Measurements from ENCODE around the gene ACKR3. TPM values are rescaled to one million over a fixed set of nuclear protein-coding genes. Genes with fewer than 3 reads are reported as not detected.

ACKR3 gene
- polyA plus RNA-seq, 1 experiment: 6.6 TPM

DNA sequence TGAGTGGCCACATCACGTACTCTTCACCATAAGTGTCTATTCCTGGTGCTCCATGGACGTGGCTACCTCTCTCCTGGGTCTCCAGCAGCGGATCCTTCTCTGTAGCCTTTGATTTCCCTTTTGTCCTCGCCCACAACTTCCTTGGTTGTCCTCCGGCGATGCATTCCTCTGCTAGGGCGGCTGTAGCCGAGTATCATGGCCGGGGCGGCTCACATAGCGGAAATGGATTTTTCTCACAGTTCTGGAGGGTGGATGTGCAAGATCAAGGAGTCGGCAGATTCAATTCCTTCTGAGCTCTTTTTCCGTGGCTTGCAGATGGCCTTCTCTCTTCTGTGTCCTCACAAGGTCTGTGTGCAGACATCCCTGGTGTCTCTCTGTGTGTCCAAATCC, 35.7 kb downstream of the ACKR3 start:
- ChIA-PET CTCF (no interaction called here), POLR2A (no interaction called here)
- H3K27me3 ChIP-seq (ENCODE audit: control insufficient read depth, insufficient read depth, low read length): peaks cover 3% of the 10 kb centered on the region
- no peak overlapping the region for H3K4me3 ChIP-seq (ENCODE audit: low read depth, low read length)
- no peak for DNase-seq (ENCODE audit: low read depth)
- no peak for TF ChIP-seq CTCF (IDR thresholded peaks at IDR 0.05; ENCODE audit: insufficient read depth, low read depth, low read length)
- H3K36me3 ChIP-seq (ENCODE audit: control insufficient read depth, insufficient read depth, low read length): no peaks in the 10 kb centered on the region

DNA sequence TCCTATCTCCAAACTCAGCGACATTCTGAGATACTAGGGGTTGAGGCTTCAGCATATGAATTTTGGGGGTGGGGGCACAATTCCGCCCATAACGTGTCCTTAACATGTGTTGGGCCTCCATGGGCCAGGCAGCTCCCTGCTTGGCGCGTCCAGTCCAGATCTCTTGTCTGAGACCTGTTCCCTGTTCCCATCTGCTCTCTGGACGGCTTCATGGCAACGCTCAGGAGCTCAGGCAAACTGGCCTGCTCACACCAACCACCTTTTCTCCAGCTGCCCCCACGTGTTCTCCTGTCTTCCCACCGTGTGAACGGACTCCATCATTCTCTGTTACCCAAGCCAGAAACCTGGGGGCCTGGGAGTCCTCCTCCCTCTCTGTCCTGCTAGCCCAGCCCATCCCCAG, 36.4 kb downstream of the ACKR3 start:
- Histone ChIP-seq H3K36me3 (ENCODE audit: control insufficient read depth, insufficient read depth, low read length) (no peaks in the 10 kb centered on the region), H3K4me3 (ENCODE audit: low read depth, low read length) (no peak overlapping the region), H3K27me3 (ENCODE audit: control insufficient read depth, insufficient read depth, low read length) (peaks cover 3% of the 10 kb centered on the region)
- no peak for DNase-seq (ENCODE audit: low read depth)
- POLR2A ChIA-PET: no interaction called here
- TF ChIP-seq CTCF (IDR thresholded peaks at IDR 0.05; ENCODE audit: insufficient read depth, low read depth, low read length): no peak
- CTCF ChIA-PET: interaction anchor here (0.9 kb wide), 1 partner anchor 8 kb away, joined by 4 read pairs; no protein-coding TSS in a partner anchor

DNA sequence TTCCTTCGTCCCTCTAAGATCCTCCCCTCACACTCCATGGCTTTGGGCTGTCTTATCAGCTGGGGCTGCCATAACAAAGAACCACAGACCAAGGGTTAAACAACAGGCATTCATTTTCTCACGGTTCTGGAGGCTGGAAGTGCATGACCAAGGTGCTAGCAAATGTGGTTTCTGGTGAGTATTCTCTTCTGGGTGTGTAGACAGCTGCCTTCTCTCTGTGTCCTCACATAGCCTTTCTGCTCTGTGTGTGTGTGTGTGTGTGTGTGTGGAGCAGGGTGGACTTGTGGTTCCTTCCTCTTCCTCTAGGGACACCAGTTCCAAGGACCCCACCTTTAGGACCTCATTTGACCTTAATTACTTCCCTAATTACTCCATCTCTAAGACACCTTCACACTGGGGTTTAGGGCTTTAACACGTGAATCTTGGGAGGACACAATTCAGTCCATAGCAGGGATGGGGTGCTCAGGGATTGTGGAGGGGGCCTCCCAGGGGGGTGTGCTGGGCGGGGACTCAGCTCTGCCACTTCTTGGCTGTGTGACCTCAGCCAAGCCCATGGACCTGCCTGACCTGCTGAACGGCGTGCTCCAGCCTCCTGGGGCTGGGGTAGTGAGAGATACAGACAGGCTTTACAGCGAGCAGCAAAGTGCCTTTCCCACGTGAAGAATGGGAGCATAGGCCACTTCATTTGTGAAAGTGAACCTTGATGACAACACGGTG, 38.0 kb downstream of the ACKR3 start:
- Histone ChIP-seq H3K36me3 (ENCODE audit: control insufficient read depth, insufficient read depth, low read length) (no peaks in the 10 kb centered on the region), H3K27me3 (ENCODE audit: control insufficient read depth, insufficient read depth, low read length) (peaks cover 3% of the 10 kb centered on the region), H3K4me3 (ENCODE audit: low read depth, low read length) (no peak overlapping the region)
- peak; percentile 17; the same call in 1 of the 2 replicates for TF ChIP-seq CTCF (IDR thresholded peaks at IDR 0.05; ENCODE audit: insufficient read depth, low read depth, low read length)
- POLR2A ChIA-PET: interaction anchor here (0.6 kb wide), 1 partner anchor 36 kb away, joined by 20 read pairs; no protein-coding TSS in a partner anchor
- CTCF ChIA-PET: interaction anchor here (0.6 to 1.8 kb wide), 12 partner anchors 8 to 837 kb away, joined by 3 to 7 read pairs (median 3); partner anchors contain the start of gene ACKR3
- peak; percentile 51 for DNase-seq (ENCODE audit: low read depth)

GRCh38 chr2:236608188-236608525, 38.5 kb downstream of the ACKR3 start:
- H3K36me3 ChIP-seq (ENCODE audit: control insufficient read depth, insufficient read depth, low read length): no peaks in the 10 kb centered on the region
- ChIA-PET CTCF (interaction anchor here (0.8 to 1.8 kb wide), 10 partner anchors 8 to 162 kb away, joined by 3 to 7 read pairs (median 4); partner anchors contain the start of gene ACKR3), POLR2A (interaction anchor here (0.6 kb wide), 1 partner anchor 36 kb away, joined by 20 read pairs; no protein-coding TSS in a partner anchor)
- no peak overlapping the region for H3K4me3 ChIP-seq (ENCODE audit: low read depth, low read length)
- peaks cover 2% of the 10 kb centered on the region for H3K27me3 ChIP-seq (ENCODE audit: control insufficient read depth, insufficient read depth, low read length)
- DNase-seq (ENCODE audit: low read depth): peak; percentile 50
- no peak for TF ChIP-seq CTCF (IDR thresholded peaks at IDR 0.05; ENCODE audit: insufficient read depth, low read depth, low read length)

DNA sequence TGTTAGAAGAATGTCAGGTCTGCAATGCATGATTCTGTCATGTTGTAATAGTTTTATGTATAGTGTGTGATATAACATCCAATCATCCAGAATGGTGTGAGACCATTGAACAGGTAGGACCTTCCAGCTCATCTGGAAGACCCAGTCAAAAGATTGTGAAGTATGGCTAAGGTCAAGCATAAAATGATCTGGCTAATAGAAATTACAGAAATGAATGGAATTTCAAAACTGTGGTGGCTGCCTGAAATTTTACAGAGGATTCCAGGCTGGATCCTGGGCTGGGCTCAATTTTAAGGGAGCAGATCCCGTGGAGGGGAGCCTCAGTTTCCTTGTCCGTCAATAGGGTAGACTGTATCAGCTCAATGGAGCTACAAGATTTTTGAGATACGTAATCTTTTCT, 39.1 kb downstream of the ACKR3 start:
- POLR2A ChIA-PET: interaction anchor here (0.6 kb wide), 1 partner anchor 954 kb away, joined by 11 read pairs; no protein-coding TSS in a partner anchor
- no peak for TF ChIP-seq CTCF (IDR thresholded peaks at IDR 0.05; ENCODE audit: insufficient read depth, low read depth, low read length)
- no peaks in the 10 kb centered on the region for H3K36me3 ChIP-seq (ENCODE audit: control insufficient read depth, insufficient read depth, low read length)
- CTCF ChIA-PET: interaction anchor here (0.8 to 1.8 kb wide), 8 partner anchors 9 to 162 kb away, joined by 3 to 7 read pairs (median 4); partner anchors contain the start of gene ACKR3
- no peak overlapping the region for H3K4me3 ChIP-seq (ENCODE audit: low read depth, low read length)
- DNase-seq (ENCODE audit: low read depth): no peak
- H3K27me3 ChIP-seq (ENCODE audit: control insufficient read depth, insufficient read depth, low read length): peaks cover 2% of the 10 kb centered on the region
